ENCODE data around the gene ROBO3.

Gene ROBO3

GRCh38 chr11:124875943-124876817, 10.9 kb downstream of the ROBO3 start:
- DNase-seq (ENCODE audit: low read depth), result peak; percentile 41

- no peak for DNase-seq (ENCODE audit: low read depth)
Measured at GRCh38 chr11:124876818-124877630, 11.8 kb downstream of the ROBO3 start.

DNA sequence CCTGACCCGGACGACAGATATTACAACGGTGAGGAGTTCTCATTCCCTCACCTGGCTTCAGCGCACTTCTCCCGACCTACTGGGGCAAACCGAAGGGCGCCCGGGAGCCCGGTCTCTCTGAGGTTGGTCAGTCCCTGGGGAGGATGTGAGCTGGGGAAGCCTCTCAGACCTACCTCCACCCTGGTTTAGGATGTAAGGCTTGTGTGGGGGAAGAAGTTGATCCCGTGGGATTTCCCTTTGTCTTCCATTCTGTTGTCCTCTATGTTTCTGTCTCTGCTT, 12.3 kb downstream of the ROBO3 start:
- no peak for DNase-seq (ENCODE audit: low read depth)

- no peak for DNase-seq (ENCODE audit: low read depth)
Measured at GRCh38 chr11:124877910-124878758, 12.9 kb downstream of the ROBO3 start.

- DNase-seq (ENCODE audit: low read depth), result no peak
Measured at GRCh38 chr11:124878759-124879492, 13.7 kb downstream of the ROBO3 start.

- DNase-seq (ENCODE audit: low read depth), result no peak
Measured at GRCh38 chr11:124879493-124880289, 14.5 kb downstream of the ROBO3 start.

- DNase-seq (ENCODE audit: low read depth), result no peak
Measured at GRCh38 chr11:124880290-124880611, 15.0 kb downstream of the ROBO3 start.

- no peak for DNase-seq (ENCODE audit: low read depth)
Measured at GRCh38 chr11:124880958-124881357, 15.7 kb downstream of the ROBO3 start.

DNA sequence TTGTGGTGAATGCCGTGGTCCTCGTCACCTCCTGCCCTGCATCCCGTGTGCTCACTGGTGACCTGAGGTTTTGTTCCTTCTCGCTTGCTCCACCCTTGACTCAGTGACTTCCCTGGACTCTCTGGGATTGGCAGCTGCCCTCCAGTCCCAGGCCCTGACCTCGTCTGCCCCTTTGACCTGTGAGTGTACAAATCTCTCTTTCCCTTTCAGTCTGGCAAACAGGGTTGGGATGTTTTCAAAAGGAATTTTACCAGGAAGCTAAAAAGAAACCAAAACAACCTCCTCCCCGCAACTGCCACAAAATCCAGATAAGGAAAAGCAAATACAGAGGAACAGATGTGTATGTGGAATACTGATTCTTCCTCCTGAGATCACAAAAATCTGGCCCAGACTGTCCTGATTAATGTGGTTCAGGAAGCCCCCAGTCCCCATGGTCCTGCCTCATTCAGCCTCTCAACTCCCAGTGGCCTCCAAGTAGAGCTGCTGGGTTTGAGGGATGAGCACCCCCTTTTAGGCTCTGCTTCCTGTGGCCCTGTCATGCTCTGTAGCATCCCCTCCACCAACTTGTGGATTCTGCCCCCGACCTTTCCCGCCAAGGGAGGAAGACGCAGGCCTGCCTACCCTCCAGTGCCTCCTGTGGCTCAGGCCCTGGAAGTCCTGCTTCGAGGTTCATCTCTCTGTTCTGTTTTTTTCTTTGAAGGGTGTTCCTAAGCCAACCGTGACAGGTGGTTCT, 17.3 kb downstream of the ROBO3 start:
- DNase-seq (ENCODE audit: low read depth), result no peak

DNA sequence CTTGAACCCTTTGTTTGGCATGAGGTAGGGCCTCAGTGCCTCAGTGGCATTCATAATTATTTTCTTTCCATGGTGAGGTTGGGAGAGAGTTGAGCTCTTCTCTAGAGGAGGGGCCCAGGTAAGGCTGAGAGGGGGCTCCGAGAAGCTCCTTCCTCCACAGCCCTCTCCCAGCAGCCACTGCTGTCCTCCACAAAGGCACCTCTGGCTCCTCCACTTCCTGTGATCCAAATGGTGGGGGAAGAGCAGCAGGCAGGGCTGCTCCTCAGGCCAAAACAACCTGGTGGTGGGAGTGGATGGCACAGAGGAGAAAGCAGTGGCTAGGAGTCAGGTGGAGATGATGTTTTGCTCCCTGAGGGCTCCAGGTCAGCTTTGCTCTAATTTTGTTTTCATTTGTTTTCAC, 19.1 kb downstream of the ROBO3 start:
- no peak for DNase-seq (ENCODE audit: low read depth)

- DNase-seq (ENCODE audit: low read depth), result no peak
Measured at GRCh38 chr11:124884869-124885479, 19.7 kb downstream of the ROBO3 start.

DNA sequence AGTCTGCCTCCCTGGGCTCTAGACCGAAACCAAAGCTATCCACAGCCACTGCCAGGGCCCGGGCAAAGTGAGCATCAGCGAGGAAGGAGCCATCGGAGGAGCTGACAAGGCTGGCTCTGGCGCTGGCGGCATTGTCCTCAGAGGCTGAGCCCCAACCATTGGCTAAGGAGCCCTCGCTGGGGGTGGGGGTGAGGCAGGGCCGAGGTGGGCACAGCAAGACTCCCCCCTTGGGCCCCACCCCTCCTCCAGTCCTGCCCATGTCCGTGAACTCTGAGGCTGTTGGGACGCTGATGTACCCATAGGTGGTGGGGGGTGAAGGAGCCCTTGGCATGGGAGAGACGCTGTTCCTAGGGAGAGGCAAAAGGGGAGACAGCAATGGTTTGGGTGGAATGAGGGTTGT, 21.2 kb downstream of the ROBO3 start:
- no peak for DNase-seq (ENCODE audit: low read depth)

DNA sequence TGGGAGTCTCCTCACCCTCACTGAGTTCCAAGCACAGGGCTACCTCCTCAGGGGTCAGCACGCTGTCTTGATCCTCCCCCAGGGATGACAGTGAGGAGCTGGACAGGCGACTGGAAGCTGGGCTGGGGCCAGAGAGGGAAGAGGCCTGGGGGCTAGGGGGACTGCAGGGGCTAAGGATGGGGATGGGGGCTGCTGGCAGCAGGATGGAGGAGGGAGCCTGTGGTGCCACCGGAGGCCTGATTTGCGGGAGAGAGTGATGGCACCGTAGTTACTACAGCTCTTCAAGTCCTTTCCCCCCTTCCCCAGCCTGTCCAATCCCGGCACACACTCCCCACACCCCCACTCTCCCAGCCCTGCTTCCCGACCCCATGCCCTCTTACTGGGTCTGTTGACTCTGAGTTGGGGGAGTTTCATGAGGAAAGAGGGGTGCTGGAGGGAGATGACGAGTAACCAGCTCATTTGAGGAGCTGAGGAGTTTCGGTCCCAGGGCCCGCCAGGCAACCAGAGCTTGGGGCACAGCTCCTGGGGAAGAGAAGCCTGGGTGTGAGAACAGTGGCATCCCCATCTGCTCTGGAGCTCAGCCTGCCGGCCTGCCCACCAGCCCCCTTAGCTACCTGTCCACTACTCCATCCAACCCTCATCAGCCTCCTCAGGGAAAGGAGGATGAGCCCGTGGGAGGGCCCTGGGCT, 21.9 kb downstream of the ROBO3 start:
- DNase-seq (ENCODE audit: low read depth), result no peak

DNA sequence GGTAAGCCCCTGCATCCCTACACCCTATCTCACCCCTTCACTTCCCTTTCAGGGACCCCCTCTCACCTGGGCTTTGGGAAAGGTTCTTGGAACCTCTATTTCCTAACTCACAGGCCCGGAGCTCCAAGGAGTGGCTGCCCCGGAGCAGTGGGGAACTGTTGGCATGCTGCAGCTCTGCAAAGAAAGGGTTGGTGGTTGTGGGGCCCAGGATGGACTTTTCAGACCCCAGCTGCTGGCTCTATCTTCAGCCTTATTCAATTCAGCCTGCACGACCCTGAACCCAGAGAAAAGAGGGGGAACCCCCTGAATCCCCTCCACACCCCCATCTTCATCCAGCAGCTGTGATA, 22.4 kb downstream of the ROBO3 start:
- DNase-seq (ENCODE audit: low read depth), result no peak

DNA sequence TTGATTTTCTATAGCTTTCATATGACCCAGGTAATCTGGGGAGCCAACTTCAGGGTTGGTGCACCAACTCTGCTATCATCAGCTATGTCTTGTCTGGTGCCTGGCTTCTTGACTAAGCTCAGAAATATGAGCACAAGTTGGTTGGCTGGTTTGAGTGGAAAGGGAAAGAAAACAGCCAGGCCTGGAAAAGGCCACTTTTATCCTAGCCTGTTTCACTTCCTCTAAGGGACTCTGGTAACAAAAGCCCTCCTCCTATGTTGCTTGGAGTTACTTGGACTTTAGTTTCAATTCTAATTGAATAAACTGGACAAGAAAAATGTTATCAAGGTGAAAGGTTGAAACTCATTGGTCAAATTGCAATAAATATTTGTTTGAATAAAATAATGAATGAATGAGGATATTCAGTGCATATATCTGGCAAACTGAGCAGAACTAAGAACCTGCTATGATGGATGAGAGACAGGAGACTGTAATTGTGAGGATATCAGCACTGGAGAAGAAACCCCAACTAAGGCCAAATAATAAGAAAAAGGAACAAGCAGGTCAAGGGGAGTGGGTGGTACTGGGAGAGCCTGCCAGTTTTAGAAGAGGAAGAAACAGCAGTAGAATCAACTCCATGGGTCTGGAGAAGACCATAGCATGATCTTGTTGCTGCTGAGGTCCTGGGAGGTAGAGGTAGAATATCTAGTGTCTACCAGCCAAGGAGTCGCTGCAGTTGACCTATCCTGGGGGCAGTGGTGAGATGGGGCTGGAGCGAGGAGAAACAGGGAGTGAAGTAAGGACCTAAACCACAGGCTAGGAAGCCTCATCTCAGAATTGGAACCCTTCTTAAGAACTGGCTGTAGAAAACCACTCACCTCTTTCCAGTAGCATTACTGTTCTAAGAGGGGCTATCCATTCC, 24.2 kb downstream of the ROBO3 start:
- no peak for DNase-seq (ENCODE audit: low read depth)

DNA sequence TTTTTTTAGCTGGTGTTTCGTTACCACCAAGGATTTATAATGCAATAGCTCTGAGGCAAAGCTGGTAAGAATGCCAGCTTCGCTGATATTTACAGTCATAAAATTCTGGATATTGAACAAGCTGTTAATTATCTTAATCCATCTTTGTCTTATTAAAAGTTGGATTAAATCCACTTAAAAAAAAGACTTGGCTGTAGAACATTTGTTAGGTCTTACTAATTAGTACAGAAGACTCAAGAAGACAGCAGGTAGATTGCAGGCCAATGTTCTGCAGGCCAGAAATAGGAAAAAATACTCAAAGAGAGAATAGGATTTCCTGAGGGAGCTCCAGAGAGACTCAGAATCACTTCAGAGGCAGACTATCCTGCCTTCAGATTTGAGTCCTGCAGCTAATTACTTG, 24.9 kb downstream of the ROBO3 start:
- no peak for DNase-seq (ENCODE audit: low read depth)

- no peak for DNase-seq (ENCODE audit: low read depth)
Measured at GRCh38 chr11:124890683-124891372, 25.6 kb downstream of the ROBO3 start.

GRCh38 chr11:124891373-124891861, 26.2 kb downstream of the ROBO3 start:
- no peak for DNase-seq (ENCODE audit: low read depth)

Measured in T-helper 22 cell (primary cell).